Peyer's patch (tissue), 4 donors: Measurements from ENCODE around the gene PLXNA4. TPM values are rescaled to one million over a fixed set of nuclear protein-coding genes. Genes with fewer than 3 reads are reported as not detected.
A peak's percentile ranks its signal among the peaks of the same experiment; 100 is the strongest.

ENCODE experiments used
- DNase-seq, 3 donors: peaks; one replicate each; pipeline ENCODE4 v3.0.0-alpha.2; 2017 to 2019
- H3K27ac ChIP-seq, 4 donors: fragments of 200-600 bp; sonication (generic); one replicate each; pipeline ENCODE4 v1.5.1; 2016 to 2019
- H3K27me3 ChIP-seq, 2 donors: fragments of 200-600 bp; sonication (generic); one replicate each; pipeline ENCODE4 v1.5.1; 2019
- H3K36me3 ChIP-seq, 3 donors: fragments of 200-600 bp; sonication (generic); one replicate each; pipeline ENCODE4 v1.5.1; 2016 to 2019
- H3K4me1 ChIP-seq, 4 donors: fragments of 200-600 bp; sonication (generic); one replicate each; pipeline ENCODE4 v1.5.1; 2016 to 2019
- H3K4me3 ChIP-seq, 4 donors: fragments of 200-600 bp; sonication (generic); 1 replicate in 3 of 4; 2 replicates in 1 of 4; pipeline ENCODE4 v1.5.1; 2016 to 2019; ENCODE audit warnings: mild to moderate bottlenecking in 1 of 4
- H3K9me3 ChIP-seq, 4 donors: fragments of 200-600 bp; sonication (generic); one replicate each; pipeline ENCODE4 v1.5.1; 2016 to 2019; ENCODE audit warnings: mild to moderate bottlenecking in 1 of 4
- POLR2A ChIP-seq, 2 donors: fragments of 450-650 bp; IDR thresholded peaks; one replicate each; pipeline ENCODE4 v1.5.1; 2017; ENCODE audit warnings: antibody characterized with exemption in 2 of 2, mild to moderate bottlenecking in 2 of 2, moderate library complexity in 2 of 2
- total RNA-seq, 4 donors: library from RNA; depleted of rRNA; stranded (reverse); fragments of >200 nt; gene quantifications; one replicate each; pipeline ENCODE4 v1.1.0, GENCODE V29; 2016
- TF ChIP-seq, protein P1 (sequence below), 6 experiments: fragments of 450-650 bp in 4 of 6; fragments of 200-600 bp in 2 of 6; sonication (generic) in 1 of 6; IDR thresholded peaks; one replicate each; pipeline ENCODE4 v1.5.1; 2017 to 2019; ENCODE audit warnings: antibody characterized with exemption in 6 of 6, mild to moderate bottlenecking in 3 of 6, moderate library complexity in 1 of 6

Gene PLXNA4
- total RNA-seq, 4 donors from 2014 or later = 1.4 to 3.8 (median 3.0) TPM

DNA sequence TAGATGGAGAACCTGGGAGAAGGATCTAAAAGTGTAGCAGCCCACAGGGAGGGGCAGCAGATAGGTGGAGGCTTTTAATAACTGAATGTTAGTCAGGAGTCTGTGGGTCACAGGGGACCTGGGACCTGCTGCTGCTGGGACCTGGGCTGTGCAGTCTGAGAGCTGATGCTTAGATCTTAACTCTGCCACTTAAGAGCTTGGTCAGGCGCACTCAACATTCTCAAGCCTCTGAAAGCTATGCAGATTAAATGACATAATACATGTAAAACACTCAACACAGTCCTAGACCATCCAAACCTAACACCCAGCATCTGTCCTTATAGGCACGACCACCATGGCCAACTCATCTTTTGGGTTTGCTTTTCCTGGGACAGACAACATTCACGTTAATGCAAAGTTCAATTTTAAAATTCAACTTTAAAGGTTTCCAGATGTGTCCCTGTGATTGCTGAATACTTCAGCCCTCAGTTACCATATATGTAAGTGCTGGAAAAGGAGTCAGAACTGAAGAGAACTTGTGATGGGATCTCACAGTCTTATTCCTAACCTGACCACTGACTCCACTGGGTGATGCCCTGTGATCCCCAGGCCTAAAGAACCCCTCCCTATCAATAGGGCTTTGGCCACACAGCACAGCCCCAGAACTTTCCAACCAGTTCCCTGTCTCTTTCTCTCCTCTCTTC, 321.0 kb downstream of the PLXNA4 start:
- H3K4me1 ChIP-seq = peaks cover 0 to 13% (median 0%) of the 10 kb centered on the region in 4 donors
- TF ChIP-seq POLR2A (IDR thresholded peaks at IDR 0.05) = no peak
- no peak overlapping the region for H3K27ac ChIP-seq
- H3K4me3 ChIP-seq = no peak overlapping the region
- H3K9me3 ChIP-seq = no peaks in the 10 kb centered on the region
- no peak for DNase-seq
- no peaks in the 10 kb centered on the region for H3K36me3 ChIP-seq
- H3K27me3 ChIP-seq = no peaks in the 10 kb centered on the region

DNA sequence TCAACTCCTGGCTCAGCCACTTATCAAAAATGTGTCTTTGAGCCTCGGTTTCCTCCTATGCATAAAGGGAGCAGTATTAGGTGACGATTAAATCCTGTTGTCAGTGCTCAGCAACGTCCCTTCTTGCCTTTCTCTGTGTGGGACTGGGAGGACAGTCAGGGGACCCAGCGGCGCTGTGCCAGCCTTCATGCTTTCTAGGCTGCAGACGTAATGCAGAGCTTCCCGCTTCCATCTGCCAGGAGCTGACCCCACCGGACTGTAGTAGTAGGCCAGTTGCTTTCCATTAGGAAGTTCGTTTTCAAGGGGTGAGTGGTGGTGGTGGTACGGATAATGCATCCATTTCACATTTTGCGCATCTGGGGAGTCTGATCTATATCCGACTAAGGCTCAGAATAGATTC, 321.8 kb downstream of the PLXNA4 start:
- no peaks in the 10 kb centered on the region for H3K9me3 ChIP-seq
- TF ChIP-seq, protein P1, sequence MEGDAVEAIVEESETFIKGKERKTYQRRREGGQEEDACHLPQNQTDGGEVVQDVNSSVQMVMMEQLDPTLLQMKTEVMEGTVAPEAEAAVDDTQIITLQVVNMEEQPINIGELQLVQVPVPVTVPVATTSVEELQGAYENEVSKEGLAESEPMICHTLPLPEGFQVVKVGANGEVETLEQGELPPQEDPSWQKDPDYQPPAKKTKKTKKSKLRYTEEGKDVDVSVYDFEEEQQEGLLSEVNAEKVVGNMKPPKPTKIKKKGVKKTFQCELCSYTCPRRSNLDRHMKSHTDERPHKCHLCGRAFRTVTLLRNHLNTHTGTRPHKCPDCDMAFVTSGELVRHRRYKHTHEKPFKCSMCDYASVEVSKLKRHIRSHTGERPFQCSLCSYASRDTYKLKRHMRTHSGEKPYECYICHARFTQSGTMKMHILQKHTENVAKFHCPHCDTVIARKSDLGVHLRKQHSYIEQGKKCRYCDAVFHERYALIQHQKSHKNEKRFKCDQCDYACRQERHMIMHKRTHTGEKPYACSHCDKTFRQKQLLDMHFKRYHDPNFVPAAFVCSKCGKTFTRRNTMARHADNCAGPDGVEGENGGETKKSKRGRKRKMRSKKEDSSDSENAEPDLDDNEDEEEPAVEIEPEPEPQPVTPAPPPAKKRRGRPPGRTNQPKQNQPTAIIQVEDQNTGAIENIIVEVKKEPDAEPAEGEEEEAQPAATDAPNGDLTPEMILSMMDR (IDR thresholded peaks at IDR 0.05) = no peak
- TF ChIP-seq POLR2A (IDR thresholded peaks at IDR 0.05) = no peak
- H3K36me3 ChIP-seq = no peaks in the 10 kb centered on the region
- H3K27me3 ChIP-seq = no peaks in the 10 kb centered on the region
- H3K4me3 ChIP-seq = no peak overlapping the region
- H3K27ac ChIP-seq = no peak overlapping the region
- DNase-seq = no peak
- H3K4me1 ChIP-seq = peaks cover 0 to 16% (median 0%) of the 10 kb centered on the region in 4 donors

DNA sequence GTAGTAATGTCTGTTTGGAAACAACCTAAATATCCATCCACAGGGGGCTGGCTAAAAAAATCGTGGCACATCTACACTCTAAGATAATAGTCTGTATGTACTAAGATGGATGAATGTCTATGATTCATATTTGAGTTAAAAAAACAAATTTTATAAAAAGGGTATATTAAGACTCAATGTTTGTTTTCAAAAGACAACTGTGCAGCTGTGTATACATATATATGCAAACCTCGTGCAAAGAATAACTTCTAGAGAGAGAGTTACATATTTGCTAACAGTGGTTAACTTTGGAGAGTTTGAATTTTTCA, 323.5 kb downstream of the PLXNA4 start:
- TF ChIP-seq, protein P1 (IDR thresholded peaks at IDR 0.05) = no peak
- no peak for TF ChIP-seq POLR2A (IDR thresholded peaks at IDR 0.05)
- Histone ChIP-seq H3K27ac (no peak overlapping the region), H3K4me3 (no peak overlapping the region), H3K9me3 (no peaks in the 10 kb centered on the region), H3K36me3 (no peaks in the 10 kb centered on the region), H3K27me3 (no peaks in the 10 kb centered on the region), H3K4me1 (peaks cover 0 to 16% (median 0%) of the 10 kb centered on the region in 4 donors)
- no peak for DNase-seq

DNA sequence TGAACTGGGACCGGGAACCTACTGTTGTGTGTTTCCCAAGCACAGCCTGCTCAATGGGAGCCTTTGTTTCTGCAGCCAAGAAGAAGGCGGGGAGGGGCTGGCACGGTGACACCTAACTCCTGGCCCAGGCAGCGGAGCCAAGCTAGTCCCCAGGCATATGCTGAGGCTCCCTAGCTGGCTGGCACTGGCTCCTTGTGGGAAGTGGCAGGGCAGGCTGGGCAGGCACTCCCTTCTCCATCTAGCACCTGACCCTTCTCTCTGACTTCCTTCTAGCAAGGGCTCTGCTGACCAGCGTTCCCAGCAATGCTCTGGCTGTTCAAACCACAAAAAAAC, 325.0 kb downstream of the PLXNA4 start:
- no peak overlapping the region for H3K4me3 ChIP-seq
- H3K9me3 ChIP-seq = no peaks in the 10 kb centered on the region
- H3K27ac ChIP-seq = peak overlapping the region in 3 of 4 donors; percentile 17 to 62 (median 27)
- TF ChIP-seq, protein P1 (IDR thresholded peaks at IDR 0.05) = no peak
- no peak for TF ChIP-seq POLR2A (IDR thresholded peaks at IDR 0.05)
- peaks cover 0 to 16% (median 0%) of the 10 kb centered on the region in 4 donors for H3K4me1 ChIP-seq
- peak in 2 of 3 donors; percentile 76 for DNase-seq
- no peaks in the 10 kb centered on the region for H3K27me3 ChIP-seq
- no peaks in the 10 kb centered on the region for H3K36me3 ChIP-seq

DNA sequence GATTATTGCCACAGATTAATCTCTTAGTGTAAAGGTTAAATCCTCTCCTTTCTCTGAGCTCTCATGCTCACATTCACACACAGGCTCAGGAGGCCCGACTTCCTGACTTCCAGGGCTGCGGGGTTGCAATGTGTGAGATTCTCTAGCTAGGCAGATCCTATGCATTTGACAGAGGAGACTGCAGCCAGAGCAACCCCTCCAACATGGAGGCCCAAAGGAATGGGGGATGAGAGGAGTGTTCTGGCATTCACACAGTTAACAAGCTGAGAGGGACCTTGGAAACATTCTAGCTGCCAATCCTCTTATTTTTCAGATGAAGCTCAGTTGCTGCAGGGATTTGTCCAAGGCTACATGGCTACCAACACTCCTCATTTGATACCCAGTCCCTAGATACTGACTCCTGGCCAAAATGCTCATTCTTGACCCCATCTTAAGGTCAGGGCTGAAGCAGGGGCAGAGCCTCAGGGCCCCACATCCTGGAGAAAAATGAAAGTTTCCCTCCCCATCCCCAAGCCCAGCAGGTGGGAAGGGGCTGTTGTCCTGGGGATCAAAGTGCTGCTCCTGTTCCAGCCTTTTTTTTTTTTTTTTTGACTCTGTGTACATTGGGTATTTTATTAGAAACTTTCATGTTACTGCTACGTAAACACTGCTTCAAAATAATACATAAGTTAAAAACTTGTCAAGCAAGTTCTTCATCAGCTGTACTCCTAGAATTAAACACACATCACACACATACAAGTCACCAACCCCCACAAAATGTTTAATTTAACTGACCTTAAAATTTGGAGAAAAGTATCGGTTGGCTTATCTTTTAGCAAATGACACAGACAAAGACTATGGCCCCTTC, 325.6 kb downstream of the PLXNA4 start:
- Histone ChIP-seq H3K4me3 (no peak overlapping the region), H3K27me3 (no peaks in the 10 kb centered on the region), H3K4me1 (peaks cover 0 to 16% (median 0%) of the 10 kb centered on the region in 4 donors), H3K27ac (peak overlapping the region in 2 of 4 donors; percentile 27 to 47), H3K36me3 (no peaks in the 10 kb centered on the region), H3K9me3 (no peaks in the 10 kb centered on the region)
- TF ChIP-seq POLR2A (IDR thresholded peaks at IDR 0.05) = no peak
- TF ChIP-seq, protein P1 (IDR thresholded peaks at IDR 0.05) = no peak
- DNase-seq = no peak
